Right lobe of liver (tissue), 6 donors: ENCODE measurements around the gene RERE. TPM values are rescaled to one million over a fixed set of nuclear protein-coding genes. Genes with fewer than 3 reads are reported as not detected.

ENCODE experiments used
- ATAC-seq, 4 donors: fragments of 200-7000 bp; cut with Tn5 transposase; one replicate each; pipeline ENCODE4 v1.9.1; 2020; ENCODE audit warnings: mild to moderate bottlenecking in 4 of 4, moderate library complexity in 4 of 4
- DNase-seq, 3 donors: peaks; one replicate each; pipeline ENCODE4 v3.0.0-alpha.2; 2020
- H3K27ac ChIP-seq, 3 donors: fragments of 200-600 bp; one replicate each; pipeline ENCODE4 v1.8.0; 2022
- H3K27me3 ChIP-seq, 2 donors: fragments of 200-600 bp; one replicate each; pipeline ENCODE4 v1.8.0; 2022
- H3K36me3 ChIP-seq, 4 donors: fragments of 200-600 bp; sonication (generic) in 1 of 4; one replicate each; pipeline versions ENCODE4 v1.5.1 to v1.8.0; 2017 to 2022; ENCODE audit warnings: control low read depth in 1 of 4
- H3K4me1 ChIP-seq, 4 donors: fragments of 200-600 bp; sonication (generic) in 1 of 4; one replicate each; pipeline versions ENCODE4 v1.5.1 to v1.8.0; 2017 to 2022; ENCODE audit warnings: control low read depth in 1 of 4
- H3K4me3 ChIP-seq, 3 donors: fragments of 200-600 bp; one replicate each; pipeline ENCODE4 v1.8.0; 2022
- H3K9me3 ChIP-seq, 4 donors: fragments of 200-600 bp; sonication (generic) in 1 of 4; one replicate each; pipeline versions ENCODE4 v1.5.1 to v1.8.0; 2017 to 2022; ENCODE audit warnings: control low read depth in 1 of 4
- POLR2A ChIP-seq: fragments of 450-650 bp; IDR thresholded peaks from one replicate; pipeline ENCODE4 v1.6.1; 2017; ENCODE audit warnings: antibody characterized with exemption, mild to moderate bottlenecking
- WGBS: methylation state at CpG from one replicate; pipeline ENCODE4 v1.1.6; 2018; ENCODE audit warnings: low coverage, low lambda C conversion rate; ENCODE audit not compliant: insufficient coverage; ENCODE audit errors: missing lambda C conversion rate; 5-methylcytosine and 5-hydroxymethylcytosine counted together
- intact Hi-C, 2 donors: fragments of 100-400 bp; cut with DNase I; formaldehyde crosslinking; loops; one replicate each; pipeline versions ENCODE4 v1.11.2 to v1.14.1; 2022
- total RNA-seq, 6 experiments: library from RNA; depleted of rRNA in 2 of 6; stranded (reverse); fragments of >200 nt in 2 of 6; fragmentation: NEBNext Ultra II Directional in 3 of 6; extraction: Animal tissue kit (Norgen Biotek cat#: 25700) in 3 of 6; gene quantifications; one replicate each; pipeline versions ENCODE4 v1.1.0 to v1.2.4, GENCODE V29; 2016 to 2023
- TF ChIP-seq, protein P1 (sequence below), 4 donors: fragments of 200-600 bp in 3 of 4; fragments of 450-650 bp in 1 of 4; IDR thresholded peaks; one replicate each; pipeline versions ENCODE4 v1.5.1 to v1.8.0; 2016 to 2022; ENCODE audit warnings: antibody characterized with exemption in 4 of 4, mild to moderate bottlenecking in 2 of 4
- donor health status: DM: no; HTN: yes; CAD: no.
- donor health status: DM: no; HTN: no; CAD: no.
- donor health status: DM: no; HTN: no; CAD: no.
- donor health status: DM: no; HTN: yes; CAD: no.
- donor health status: DM: no; HTN: yes; CAD: no.

The RERE gene
- total RNA-seq, 6 experiments from 2014 or later, result 17.5 to 38.4 (median 25.0) TPM

DNA sequence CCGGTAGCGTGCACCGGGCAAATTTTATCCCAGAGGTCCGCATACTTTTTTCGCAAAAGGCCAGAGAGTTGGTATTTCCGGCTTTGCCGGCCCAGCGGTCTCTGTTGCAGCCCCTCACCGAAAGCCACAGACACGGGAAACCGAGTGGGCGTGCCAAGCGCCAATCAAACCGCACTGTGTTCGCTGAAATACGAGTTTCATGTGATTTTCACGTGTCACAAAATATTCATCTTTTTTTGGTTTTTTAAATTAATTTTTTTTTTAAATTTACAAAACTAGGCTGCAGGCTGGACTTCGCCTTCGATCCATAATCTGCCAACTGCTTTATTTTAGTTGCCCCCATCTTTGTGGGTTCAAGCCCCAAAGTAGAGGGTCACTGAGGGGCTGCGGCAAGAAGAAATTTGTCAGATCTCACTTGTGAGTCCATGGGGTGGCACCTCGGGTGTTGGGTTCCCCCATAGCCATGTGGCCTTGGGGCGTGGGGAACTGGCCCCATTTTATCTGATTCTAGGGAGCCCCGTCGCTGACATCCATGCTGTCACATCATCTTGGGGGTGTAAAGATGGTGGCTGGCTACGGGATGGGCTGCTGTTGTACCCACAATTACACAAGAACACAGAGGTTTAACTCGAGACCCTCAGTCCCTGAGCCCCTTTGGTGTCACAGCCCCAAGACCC, 478.8 kb downstream of the RERE start:
- no peak overlapping the region for H3K27ac ChIP-seq
- WGBS, result 91% methylated on average over 15 of the region's 26 CpGs
- intact Hi-C loops, result no loop called here
- H3K9me3 ChIP-seq, result no peaks in the 10 kb centered on the region
- H3K36me3 ChIP-seq, result no peaks in the 10 kb centered on the region
- H3K27me3 ChIP-seq, result no peaks in the 10 kb centered on the region
- TF ChIP-seq POLR2A, result no peak
- TF ChIP-seq, protein P1, sequence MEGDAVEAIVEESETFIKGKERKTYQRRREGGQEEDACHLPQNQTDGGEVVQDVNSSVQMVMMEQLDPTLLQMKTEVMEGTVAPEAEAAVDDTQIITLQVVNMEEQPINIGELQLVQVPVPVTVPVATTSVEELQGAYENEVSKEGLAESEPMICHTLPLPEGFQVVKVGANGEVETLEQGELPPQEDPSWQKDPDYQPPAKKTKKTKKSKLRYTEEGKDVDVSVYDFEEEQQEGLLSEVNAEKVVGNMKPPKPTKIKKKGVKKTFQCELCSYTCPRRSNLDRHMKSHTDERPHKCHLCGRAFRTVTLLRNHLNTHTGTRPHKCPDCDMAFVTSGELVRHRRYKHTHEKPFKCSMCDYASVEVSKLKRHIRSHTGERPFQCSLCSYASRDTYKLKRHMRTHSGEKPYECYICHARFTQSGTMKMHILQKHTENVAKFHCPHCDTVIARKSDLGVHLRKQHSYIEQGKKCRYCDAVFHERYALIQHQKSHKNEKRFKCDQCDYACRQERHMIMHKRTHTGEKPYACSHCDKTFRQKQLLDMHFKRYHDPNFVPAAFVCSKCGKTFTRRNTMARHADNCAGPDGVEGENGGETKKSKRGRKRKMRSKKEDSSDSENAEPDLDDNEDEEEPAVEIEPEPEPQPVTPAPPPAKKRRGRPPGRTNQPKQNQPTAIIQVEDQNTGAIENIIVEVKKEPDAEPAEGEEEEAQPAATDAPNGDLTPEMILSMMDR (IDR thresholded peaks at IDR 0.05), result no peak
- DNase-seq (no peak), ATAC-seq (no peak)
- H3K4me3 ChIP-seq, result no peak overlapping the region
- H3K4me1 ChIP-seq, result no peaks in the 10 kb centered on the region

DNA sequence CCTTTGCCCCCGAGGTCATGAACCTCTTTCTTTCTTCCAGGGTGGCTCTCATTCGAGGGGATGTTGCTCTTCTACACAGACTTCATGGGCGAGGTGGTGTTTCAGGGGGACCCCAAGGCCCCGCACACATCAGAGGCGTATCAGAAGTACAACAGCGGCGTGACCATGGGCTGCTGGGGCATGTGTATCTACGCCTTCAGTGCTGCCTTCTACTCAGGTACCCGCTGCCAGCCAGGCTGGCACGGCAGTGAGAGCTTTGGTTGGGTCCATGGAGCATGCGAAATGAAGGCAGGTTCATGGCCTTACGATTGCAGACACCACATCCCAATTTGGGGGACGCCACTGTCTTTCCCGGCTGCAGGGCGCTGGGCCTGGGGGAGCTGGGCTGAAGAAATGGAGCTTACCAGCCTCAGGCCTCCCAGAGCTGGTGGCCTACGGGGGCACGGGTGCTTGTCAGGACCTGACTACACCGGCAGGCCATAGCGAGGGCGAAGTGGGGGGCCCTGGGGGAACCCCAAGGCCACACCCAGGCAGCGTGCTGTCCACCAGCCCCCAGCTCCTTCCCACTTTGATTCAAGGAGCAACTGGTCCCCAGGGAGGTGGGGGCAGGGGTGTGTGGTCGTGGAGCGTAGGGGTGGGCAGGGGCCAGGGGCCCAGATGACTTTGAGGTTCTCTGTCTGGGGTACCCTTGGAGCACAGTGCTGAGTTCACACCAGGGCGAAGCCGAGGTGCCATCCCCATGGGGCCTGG, 479.5 kb downstream of the RERE start:
- intact Hi-C loops, result no loop called here
- Histone ChIP-seq H3K4me3 (no peak overlapping the region), H3K9me3 (no peaks in the 10 kb centered on the region), H3K27ac (no peak overlapping the region), H3K36me3 (no peaks in the 10 kb centered on the region), H3K4me1 (no peaks in the 10 kb centered on the region), H3K27me3 (no peaks in the 10 kb centered on the region)
- TF ChIP-seq, protein P1 (IDR thresholded peaks at IDR 0.05), result no peak
- TF ChIP-seq POLR2A, result no peak
- no peak for ATAC-seq
- 93% methylated on average over 8 of the region's 25 CpGs for WGBS
- DNase-seq, result no peak

DNA sequence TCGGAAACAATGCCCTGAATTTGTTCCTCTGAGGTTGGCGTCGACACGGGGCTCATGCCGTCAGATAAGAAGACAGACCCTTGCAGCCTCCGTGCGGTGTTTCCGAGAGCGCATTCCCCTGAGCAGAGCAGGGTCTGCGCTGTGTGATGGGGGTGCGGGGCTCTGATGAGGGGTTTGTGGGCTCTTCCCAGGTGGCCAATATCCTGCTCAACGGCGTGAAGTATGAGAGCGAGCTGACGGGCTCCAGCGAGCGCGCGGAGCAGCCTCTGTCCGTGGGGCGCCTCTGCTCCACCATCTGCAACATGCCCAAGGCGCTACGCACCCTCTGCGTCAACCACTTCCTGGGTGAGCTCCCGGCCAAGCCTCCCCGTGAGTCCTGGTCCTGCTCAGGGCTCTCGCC, 482.2 kb downstream of the RERE start:
- Histone ChIP-seq H3K4me3 (no peak overlapping the region), H3K36me3 (no peaks in the 10 kb centered on the region), H3K9me3 (no peaks in the 10 kb centered on the region), H3K27me3 (no peaks in the 10 kb centered on the region), H3K27ac (no peak overlapping the region), H3K4me1 (no peaks in the 10 kb centered on the region)
- TF ChIP-seq POLR2A, result no peak
- TF ChIP-seq, protein P1 (IDR thresholded peaks at IDR 0.05), result no peak
- intact Hi-C loops, result no loop called here
- DNase-seq (no peak), ATAC-seq (peak in 1 of 4 donors; percentile 21)
- WGBS, result 88% methylated on average over 1 of the region's 27 CpGs

DNA sequence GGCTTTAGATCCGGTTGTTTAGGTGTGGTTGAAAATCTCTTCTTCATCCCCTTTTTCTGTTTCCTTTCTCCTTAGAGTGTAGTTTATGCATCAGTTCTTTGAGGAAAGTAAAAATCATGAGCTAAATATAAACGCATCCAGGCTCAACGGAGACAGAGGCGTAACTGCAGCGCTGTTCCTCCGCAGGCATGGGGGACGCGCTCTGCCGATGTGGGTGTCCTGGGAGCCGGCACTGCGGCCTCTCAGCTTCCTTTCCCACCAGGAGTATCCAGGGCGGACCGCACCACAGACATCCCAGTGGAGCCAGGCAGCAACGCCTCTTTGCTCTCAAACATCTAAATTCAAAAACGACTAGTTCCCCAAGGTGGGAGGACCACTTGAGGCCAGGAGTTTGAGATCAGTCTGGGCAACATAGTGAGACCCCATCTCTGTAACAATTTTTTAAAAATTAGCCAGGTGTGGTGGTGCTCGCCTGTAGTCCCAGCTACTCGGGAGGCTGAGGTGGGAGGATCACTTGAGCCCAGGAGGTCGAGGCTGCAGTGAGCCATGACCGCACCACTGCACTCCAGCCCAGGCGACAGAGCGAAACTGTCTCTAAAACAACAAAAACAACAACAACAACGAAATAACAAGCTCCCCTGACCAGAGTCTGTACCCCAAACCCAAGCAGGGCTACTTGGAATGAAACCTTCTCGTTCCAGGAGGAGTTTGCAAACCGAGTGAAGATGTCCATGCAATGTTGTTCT, 483.2 kb downstream of the RERE start:
- 91% methylated on average over 20 of the region's 24 CpGs for WGBS
- intact Hi-C loops, result no loop called here
- DNase-seq, result no peak

More for the DNA sequence above, 483.2 kb downstream of the RERE start:
- H3K4me1 ChIP-seq, result no peaks in the 10 kb centered on the region
- H3K4me3 ChIP-seq, result no peak overlapping the region
- H3K9me3 ChIP-seq, result no peaks in the 10 kb centered on the region
- ATAC-seq, result no peak
- H3K36me3 ChIP-seq, result no peaks in the 10 kb centered on the region
- TF ChIP-seq POLR2A, result no peak
- TF ChIP-seq, protein P1 (IDR thresholded peaks at IDR 0.05), result no peak
- H3K27ac ChIP-seq, result no peak overlapping the region
- no peaks in the 10 kb centered on the region for H3K27me3 ChIP-seq
